HG03066 (cell line): ENCODE results near the gene PTPRN2.

Experiments used
- ATAC-seq: cut with Tn5 transposase; IDR thresholded peaks from one replicate; pipeline ENCODE4 v1.9.1; 2021; ENCODE audit warnings: low read depth; ENCODE audit not compliant: unreplicated experiment

The PTPRN2 gene

GRCh38 chr7:158098125-158099030, 489.2 kb downstream of the PTPRN2 start:
- no peak for ATAC-seq

DNA sequence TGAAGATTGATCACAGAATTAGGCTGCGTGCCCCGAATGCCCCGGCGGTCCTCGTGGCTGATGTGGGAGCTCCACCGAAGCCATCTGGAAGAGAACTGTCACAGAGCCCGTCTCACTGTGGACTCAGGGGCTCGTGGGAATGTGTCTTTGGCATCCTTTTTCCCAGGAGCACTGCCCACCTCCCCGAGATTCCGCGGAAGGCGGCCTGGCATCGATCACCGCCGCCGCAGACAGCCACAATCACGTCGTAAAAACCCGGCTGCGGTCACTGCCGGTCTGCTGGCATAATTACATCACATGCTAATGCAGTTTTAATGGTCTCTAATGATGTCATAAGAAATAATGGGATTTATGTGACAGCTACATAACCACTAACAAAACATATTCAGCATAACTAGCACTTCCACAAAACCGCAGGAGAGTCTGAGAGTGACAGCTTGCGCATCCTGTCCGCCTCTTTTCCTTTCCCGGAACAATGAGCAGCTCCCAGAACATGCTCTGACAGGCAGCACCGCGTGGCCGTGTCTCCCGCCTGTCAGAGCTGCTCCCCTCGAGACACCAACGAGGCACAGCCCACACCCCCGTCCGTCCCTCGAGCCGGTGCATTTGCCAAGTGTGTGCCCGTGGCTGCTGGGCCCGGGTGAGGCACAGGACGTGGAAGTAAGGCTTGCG, 490.0 kb downstream of the PTPRN2 start:
- ATAC-seq, result no peak

GRCh38 chr7:158097106-158097452, 490.5 kb downstream of the PTPRN2 start:
- ATAC-seq, result no peak

GRCh38 chr7:158096582-158096981, 491.0 kb downstream of the PTPRN2 start:
- no peak for ATAC-seq

DNA sequence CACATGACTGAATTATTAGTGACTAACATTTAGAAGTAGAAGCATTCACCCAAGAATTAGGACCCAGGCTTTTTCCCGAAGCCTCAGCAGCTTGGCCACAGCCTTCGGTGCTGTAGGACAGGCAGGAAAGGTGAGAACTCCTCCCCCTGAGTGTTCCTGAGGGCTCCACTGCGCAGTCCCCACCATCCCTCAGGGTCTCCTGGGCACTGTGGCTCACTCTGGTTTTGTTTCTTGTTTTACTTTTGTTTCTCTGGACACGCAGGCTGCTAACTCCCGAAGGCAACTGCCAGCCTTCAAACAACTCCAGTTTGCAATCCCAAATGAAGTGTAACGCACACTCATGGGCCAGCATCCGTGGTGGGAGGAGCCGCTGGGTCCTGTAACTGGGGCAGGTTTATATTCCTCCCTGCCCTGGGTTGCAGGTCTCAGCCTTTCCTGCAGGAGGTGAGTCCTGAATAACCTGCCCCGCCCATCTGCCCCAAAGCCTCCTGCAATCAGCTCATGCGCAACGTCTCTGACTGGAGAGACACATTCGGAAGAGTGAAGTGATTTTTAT, 492.9 kb downstream of the PTPRN2 start:
- ATAC-seq, result no peak

- no peak for ATAC-seq
These were observed 493.6 kb downstream of the PTPRN2 start for GRCh38 chr7:158094046-158094445.

DNA sequence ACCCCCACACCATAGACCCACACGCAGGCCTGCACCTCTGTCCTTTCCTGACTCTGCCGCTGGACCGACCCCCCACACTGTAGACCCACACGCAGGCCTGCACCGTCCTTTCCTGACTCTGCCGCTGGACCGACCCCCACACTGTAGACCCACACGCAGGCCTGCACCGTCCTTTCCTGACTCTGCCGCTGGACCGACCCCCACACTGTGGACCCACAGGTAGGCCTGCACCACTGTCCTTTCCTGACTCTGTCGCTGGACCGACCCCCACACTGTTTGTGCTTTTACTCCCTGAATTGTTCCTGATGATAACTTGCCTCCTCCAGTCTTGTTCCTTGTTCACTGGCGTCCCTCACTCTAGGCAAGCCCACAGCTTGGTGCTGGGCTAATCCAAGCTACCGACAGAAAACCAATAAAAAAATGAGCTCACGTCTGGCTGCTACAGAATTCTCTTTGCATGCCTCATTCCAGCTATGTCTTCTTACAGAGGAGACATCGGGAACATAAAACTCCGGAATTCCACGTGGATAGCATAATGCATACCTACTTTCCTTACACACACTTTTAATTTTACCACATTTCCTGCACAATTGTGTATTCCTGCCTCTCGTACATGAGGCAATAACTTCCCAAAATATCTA, 494.3 kb downstream of the PTPRN2 start:
- no peak for ATAC-seq

- no peak for ATAC-seq
These were observed 500.4 kb downstream of the PTPRN2 start for GRCh38 chr7:158087196-158087595.

DNA sequence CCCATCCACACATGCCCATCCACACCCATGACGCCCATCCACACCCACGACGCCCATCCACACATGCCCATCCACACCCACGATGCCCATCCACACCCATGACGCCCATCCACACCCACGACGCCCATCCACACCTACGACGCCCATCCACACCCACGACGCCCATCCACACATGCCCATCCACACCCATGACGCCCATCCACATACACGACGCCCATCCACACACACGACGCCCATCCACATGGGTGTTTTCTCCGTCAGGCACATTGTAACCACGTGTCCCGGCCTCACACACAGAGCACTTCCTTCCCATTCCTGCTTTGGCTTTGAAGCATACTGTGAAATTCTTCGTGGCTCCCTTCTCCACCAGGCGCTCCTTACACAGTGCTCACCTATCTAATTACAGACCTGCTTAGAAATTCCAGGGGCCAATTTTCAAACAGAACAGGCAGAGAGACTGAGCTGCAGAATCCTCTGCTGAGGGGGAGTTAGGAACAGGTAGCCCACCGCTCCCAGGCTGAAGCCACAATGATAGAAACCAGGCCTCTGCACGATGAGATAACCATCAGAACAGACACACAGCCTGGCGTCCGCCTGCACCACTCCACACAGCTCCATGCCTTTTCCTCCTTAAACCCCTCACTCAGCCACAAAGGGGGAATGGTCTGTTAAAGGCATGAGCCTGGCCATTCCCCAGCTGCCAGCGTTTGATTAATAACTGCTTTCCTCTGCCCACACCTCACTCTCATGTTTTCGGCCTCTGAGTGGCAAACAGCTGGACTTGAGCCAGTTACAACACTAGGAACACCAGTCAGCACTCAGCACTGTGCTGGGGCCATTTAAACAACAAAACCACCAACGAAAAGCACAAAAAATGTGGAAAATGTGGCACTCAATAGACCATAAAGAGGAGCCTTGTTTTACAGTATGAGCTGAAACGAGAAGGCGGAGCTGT, 501.6 kb downstream of the PTPRN2 start:
- no peak for ATAC-seq

GRCh38 chr7:158084555-158084954, 503.1 kb downstream of the PTPRN2 start:
- ATAC-seq, result no peak

DNA sequence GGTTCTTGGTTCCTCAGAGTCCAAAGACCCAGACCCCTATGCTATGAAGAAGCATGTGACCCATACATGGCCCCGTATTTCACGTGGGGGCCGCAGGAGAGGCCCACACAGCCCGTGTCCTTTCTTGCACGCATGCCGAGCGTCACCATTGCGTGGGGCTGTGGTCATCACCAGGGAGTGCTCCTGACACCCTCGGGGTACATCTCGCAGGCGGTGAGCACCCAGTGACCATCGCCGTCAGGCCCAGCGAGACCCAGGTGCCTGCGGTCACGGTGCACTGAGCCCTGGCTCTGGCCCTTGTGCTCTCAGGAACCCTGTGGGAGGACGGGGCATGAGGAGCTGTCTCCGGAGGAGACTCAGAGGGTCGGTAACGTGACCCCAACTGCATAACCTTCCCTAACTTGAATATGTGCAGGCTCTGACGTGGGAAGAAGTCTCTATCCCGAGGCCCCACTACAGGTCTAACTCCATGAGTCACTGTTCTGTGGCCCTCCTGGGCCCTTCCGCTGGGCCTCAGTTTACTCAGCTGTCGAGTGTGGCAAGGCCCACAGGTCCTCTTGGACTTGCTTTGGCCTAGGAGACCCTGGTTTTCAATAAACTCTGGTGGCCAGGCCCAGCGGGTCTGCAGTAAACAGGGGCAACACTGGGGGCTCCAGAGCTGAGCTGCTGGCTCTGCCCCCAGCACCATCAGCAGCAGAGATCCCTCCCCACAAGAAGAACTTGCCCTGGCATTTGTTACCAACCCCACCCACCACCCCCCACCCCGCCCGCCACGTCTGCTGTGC, 503.9 kb downstream of the PTPRN2 start:
- no peak for ATAC-seq

- no peak for ATAC-seq
These were observed 504.9 kb downstream of the PTPRN2 start for GRCh38 chr7:158082761-158083160.

GRCh38 chr7:158080899-158081445, 506.7 kb downstream of the PTPRN2 start:
- ATAC-seq, result no peak

DNA sequence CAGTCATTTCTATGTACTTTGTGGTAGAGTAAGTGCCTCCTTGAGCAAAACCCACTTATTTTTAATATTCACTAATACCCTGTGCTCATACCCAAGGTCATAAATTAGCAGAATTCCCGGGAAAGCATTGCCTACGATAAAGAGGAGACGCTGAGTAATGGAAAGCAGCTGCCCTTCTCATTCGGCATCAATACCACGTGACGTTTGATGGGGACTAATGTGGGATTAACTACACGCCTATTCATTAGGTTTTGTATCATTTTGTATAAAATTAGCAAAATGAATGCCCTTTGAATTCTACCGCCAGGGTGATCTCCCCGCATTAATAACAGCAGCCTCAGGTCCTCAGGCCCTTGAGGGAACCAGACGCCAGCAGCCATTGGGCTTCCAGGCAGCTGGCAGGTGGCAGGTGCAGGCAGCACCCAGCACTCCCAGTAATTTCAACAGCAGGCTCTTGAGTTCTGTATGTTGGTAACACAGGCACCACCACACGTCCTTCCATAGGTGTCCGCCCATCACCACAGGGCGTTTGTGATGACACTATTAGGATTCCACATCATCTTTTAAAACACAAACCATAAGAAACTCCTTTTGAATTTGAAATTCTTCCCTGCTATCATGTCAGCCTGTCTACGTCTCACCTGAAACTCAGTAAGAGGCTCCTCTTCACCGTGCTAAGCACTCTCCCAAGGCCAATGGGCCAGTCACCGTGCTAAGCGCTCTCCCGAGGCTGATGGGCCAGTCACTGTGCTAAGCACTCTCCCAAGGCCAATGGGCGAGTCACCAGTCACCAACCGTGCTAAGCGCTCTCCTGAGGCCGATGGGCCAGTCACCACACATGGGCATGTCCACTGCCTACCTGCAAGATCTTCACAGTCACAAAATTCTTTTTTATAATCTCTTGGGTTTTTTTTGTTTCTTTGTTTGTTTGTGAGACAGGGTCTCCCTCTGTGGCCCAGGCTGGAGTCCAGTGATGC, 509.4 kb downstream of the PTPRN2 start:
- no peak for ATAC-seq

DNA sequence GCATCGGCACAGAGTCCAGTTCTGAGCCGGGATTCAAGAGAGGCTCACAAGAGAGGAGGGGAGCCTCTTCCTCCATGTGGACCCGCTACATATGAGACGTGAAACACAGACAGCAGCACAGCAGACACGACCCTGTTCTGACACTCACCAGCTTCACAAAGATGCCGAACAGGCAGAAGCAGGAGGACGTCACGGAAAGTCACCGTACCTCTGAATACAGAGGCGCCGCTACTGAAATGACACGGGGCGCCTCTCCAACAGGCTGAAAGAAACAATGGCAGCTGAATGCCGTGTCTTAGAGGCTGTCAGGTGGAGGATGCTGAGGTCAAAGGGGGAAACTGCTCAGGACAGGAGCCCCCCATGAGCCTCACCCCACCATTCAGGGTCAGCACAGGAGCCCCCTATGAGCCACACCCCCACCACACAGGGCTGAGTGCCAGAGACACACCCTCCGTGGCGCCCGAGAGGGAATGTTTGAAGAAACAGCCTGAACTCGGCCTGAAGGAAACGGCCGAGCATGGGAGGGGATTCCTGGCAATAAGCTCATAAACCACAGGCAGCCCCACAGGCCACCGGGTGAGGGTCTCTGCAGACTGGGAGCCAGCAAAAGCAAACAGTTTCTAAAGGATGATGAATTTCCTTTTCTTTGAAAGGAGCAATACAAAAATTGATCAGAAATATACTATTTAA, 510.3 kb downstream of the PTPRN2 start:
- ATAC-seq, result no peak

GRCh38 chr7:158076656-158077055, 511.0 kb downstream of the PTPRN2 start:
- ATAC-seq, result no peak

GRCh38 chr7:158076215-158076614, 511.4 kb downstream of the PTPRN2 start:
- ATAC-seq, result no peak
